Measurements from ENCODE around the gene HAGH. TPM values are rescaled to one million over a fixed set of nuclear protein-coding genes. Genes with fewer than 3 reads are reported as not detected.

Gene HAGH
- total RNA-seq, 1 donor from 2014 or later = 87.3 TPM

- H3K4me3 ChIP-seq (ENCODE audit: low read depth, low read length) = peak overlapping the region; percentile 85
- TF ChIP-seq CTCF (conservative IDR thresholded peaks at IDR 0.05; ENCODE audit: low read depth, low read length) = no peak
- DNase-seq (ENCODE audit: low read depth) = no peak
These were observed 56.1 kb downstream of the HAGH start for GRCh38 chr16:1770328-1771187.

GRCh38 chr16:1769402-1770300, 57.0 kb downstream of the HAGH start:
- no peak overlapping the region for H3K4me3 ChIP-seq (ENCODE audit: low read depth, low read length)
- no peak for DNase-seq (ENCODE audit: low read depth)
- no peak for TF ChIP-seq CTCF (conservative IDR thresholded peaks at IDR 0.05; ENCODE audit: low read depth, low read length)

GRCh38 chr16:1768767-1769401, 57.7 kb downstream of the HAGH start:
- TF ChIP-seq CTCF (conservative IDR thresholded peaks at IDR 0.05; ENCODE audit: low read depth, low read length) = no peak
- DNase-seq (ENCODE audit: low read depth) = no peak
- H3K4me3 ChIP-seq (ENCODE audit: low read depth, low read length) = no peak overlapping the region

GRCh38 chr16:1768061-1768766, 58.4 kb downstream of the HAGH start:
- no peak for TF ChIP-seq CTCF (conservative IDR thresholded peaks at IDR 0.05; ENCODE audit: low read depth, low read length)
- DNase-seq (ENCODE audit: low read depth) = no peak
- no peak overlapping the region for H3K4me3 ChIP-seq (ENCODE audit: low read depth, low read length)

GRCh38 chr16:1767116-1767994, 59.3 kb downstream of the HAGH start:
- no peak overlapping the region for H3K4me3 ChIP-seq (ENCODE audit: low read depth, low read length)
- TF ChIP-seq CTCF (conservative IDR thresholded peaks at IDR 0.05; ENCODE audit: low read depth, low read length) = no peak
- DNase-seq (ENCODE audit: low read depth) = no peak
